Upper lobe of left lung (tissue), 6 donors: ENCODE data around the gene TUBGCP6. TPM values are rescaled to one million over a fixed set of nuclear protein-coding genes. Genes with fewer than 3 reads are reported as not detected.

Experiments used
- ATAC-seq, 2 donors: fragments of 200-7000 bp; cut with Tn5 transposase; one replicate each; pipeline ENCODE4 v1.9.1; 2022; ENCODE audit warnings: mild to moderate bottlenecking in 2 of 2, moderate library complexity in 2 of 2; ENCODE audit not compliant: low FRiP score in 2 of 2
- DNase-seq, 2 donors: peaks; one replicate each; pipeline ENCODE4 v3.0.0-alpha.2; 2019 to 2020
- H3K27ac ChIP-seq, 4 donors: fragments of 200-600 bp; sonication (generic); one replicate each; pipeline ENCODE4 v1.5.1; 2016 to 2019
- H3K27me3 ChIP-seq, 4 donors: fragments of 200-600 bp; sonication (generic); one replicate each; pipeline ENCODE4 v1.5.1; 2017 to 2019
- H3K36me3 ChIP-seq, 4 donors: fragments of 200-600 bp; sonication (generic); one replicate each; pipeline ENCODE4 v1.5.1; 2016 to 2019
- H3K4me1 ChIP-seq, 4 donors: fragments of 200-600 bp; sonication (generic); one replicate each; pipeline ENCODE4 v1.5.1; 2018 to 2019
- H3K4me3 ChIP-seq, 4 donors: fragments of 200-600 bp; sonication (generic); one replicate each; pipeline ENCODE4 v1.5.1; 2017 to 2019; ENCODE audit warnings: mild to moderate bottlenecking in 2 of 4, moderate library complexity in 1 of 4
- H3K9me3 ChIP-seq, 4 donors: fragments of 200-600 bp; sonication (generic); one replicate each; pipeline ENCODE4 v1.5.1; 2018 to 2019
- CTCF ChIP-seq, 6 experiments: fragments of 450-650 bp in 4 of 6; fragments of 200-600 bp in 2 of 6; sonication (generic) in 2 of 6; IDR thresholded peaks; one replicate each; pipeline ENCODE4 v1.5.1; 2016 to 2019; ENCODE audit warnings: antibody characterized with exemption in 6 of 6
- EP300 ChIP-seq, 4 donors: sonication (generic); formaldehyde crosslinking; IDR thresholded peaks; one replicate each; pipeline ENCODE4 v1.5.1; 2017; ENCODE audit warnings: antibody characterized with exemption in 4 of 4, control low read depth in 2 of 4
- POLR2A ChIP-seq, 4 donors: fragments of 450-650 bp; IDR thresholded peaks; one replicate each; pipeline ENCODE4 v1.5.1; 2016 to 2017; ENCODE audit warnings: antibody characterized with exemption in 4 of 4, mild to moderate bottlenecking in 2 of 4
- POLR2AphosphoS5 ChIP-seq, 2 donors: sonication (generic); formaldehyde crosslinking; IDR thresholded peaks; one replicate each; pipeline ENCODE4 v1.5.1; 2017; ENCODE audit warnings: antibody characterized with exemption in 2 of 2
- WGBS, 2 donors: methylation state at CpG; one replicate each; pipeline ENCODE4 v1.1.5; 2017 to 2018; 5-methylcytosine and 5-hydroxymethylcytosine counted together
- total RNA-seq, 6 donors: library from RNA; depleted of rRNA in 4 of 6; stranded (reverse); fragments of >200 nt in 4 of 6; gene quantifications; one replicate each; pipeline versions ENCODE4 v1.1.0 to v1.2.1, GENCODE V29; 2016 to 2021
- donor health status: DM: no; HTN: no; CAD: no; lungs with moderate emphysema.
- donor health status: DM: no; HTN: yes; CAD: no; lungs with severe emphysema.

Gene TUBGCP6
- total RNA-seq, 6 donors from 2014 or later, result 43.2 to 216 (median 52.4) TPM

DNA sequence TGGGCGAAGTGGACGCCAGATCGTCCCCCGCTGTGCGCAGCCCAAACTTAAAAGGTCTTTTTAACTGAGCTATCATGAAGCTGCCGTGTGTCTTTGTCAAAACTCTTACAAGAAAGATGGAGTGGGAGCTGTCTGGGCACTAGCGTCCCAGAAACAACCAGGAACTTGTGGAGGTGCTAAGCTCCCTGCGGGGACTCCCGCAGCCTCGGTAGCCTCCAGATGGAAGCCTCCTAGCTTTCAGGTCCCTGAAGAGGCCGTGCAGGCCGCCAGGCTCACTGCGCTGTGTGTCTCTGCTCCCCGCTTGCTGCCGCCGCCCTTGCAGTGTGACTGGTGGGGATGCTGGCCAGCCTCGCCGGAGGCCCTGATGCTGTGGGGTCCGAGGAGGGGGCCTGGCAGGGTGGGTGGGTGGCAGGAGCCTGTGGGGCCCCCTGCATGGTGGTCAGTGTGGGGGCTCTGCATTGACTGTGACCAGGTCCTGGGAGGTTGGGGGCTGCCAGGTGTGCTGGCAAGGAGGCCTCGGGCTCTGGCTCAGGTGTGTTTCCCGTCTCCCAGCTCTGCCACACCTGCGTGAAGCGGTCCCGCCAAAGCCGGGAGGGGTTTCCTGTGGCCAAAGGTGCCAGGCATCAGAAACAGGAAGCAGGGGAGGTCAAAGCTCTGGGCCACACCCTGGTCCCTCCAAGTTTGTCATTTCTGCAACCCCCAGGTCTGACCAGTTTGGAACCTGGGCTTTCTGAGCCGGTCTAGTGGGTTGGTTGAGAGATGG lies 57.9 kb downstream of the TUBGCP6 start:
- no peaks in the 10 kb centered on the region for H3K9me3 ChIP-seq

DNA sequence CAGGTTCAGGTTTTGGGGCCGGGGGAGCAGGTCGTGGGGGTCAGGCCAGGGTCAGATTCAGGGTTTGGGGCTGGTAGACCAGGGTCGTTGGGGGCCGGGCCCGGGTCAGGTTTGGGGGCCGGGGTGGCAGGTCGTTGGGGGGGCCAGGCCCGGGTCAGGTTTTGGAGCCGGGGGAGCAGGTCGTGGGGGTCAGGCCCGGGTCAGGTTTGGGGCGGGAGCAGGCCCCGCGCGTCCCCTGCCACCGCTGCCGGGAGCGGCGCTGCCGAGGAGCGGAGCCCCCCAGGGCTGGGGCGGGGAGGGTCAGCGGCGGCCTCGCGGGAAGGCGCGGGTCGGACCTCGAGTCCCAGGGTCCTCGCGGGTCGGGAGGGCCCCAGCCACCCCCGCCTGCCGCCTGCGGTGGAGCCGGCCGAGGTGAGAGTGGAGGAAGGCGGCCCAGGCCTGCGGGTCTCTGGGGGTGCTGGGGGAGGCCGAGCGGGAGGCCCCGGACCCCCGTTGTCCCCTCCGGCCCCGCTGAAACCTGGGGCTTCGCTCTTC lies 58.6 kb downstream of the TUBGCP6 start:
- H3K36me3 ChIP-seq, result no peaks in the 10 kb centered on the region
- peaks cover 53 to 74% (median 60%) of the 10 kb centered on the region in 4 donors for H3K4me1 ChIP-seq
- no peaks in the 10 kb centered on the region for H3K9me3 ChIP-seq
- ATAC-seq (no peak), DNase-seq (peak in 1 of 2 donors; percentile 89)
- peak overlapping the region; percentile 53 to 89 (median 80) for H3K27ac ChIP-seq
- TF ChIP-seq POLR2AphosphoS5 (IDR thresholded peaks at IDR 0.05) (no peak), CTCF (IDR thresholded peaks at IDR 0.05) (no peak), POLR2A (IDR thresholded peaks at IDR 0.05) (no peak), EP300 (IDR thresholded peaks at IDR 0.05) (no peak)
- no peaks in the 10 kb centered on the region for H3K27me3 ChIP-seq
- WGBS, 2 donors, result 2 to 6% methylated on average over 22 to 23 of the region's 47 CpGs
- H3K4me3 ChIP-seq, result peak overlapping the region; percentile 73 to 95 (median 74)

More for the DNA sequence above, 57.9 kb downstream of the TUBGCP6 start:
- ATAC-seq (no peak), DNase-seq (peak in 1 of 2 donors; percentile 82)
- TF ChIP-seq POLR2AphosphoS5 (IDR thresholded peaks at IDR 0.05) (no peak), CTCF (IDR thresholded peaks at IDR 0.05) (no peak), EP300 (IDR thresholded peaks at IDR 0.05) (no peak), POLR2A (IDR thresholded peaks at IDR 0.05) (no peak)
- Histone ChIP-seq H3K27me3 (no peaks in the 10 kb centered on the region), H3K27ac (peak overlapping the region; percentile 53 to 89 (median 80)), H3K4me3 (peak overlapping the region; percentile 73 to 95 (median 74)), H3K36me3 (no peaks in the 10 kb centered on the region), H3K4me1 (peaks cover 54 to 81% (median 67%) of the 10 kb centered on the region in 4 donors)
- WGBS, 2 donors, result 39 to 43% methylated on average over 6 to 21 of the region's 26 CpGs

- Histone ChIP-seq H3K36me3 (no peaks in the 10 kb centered on the region), H3K9me3 (no peaks in the 10 kb centered on the region), H3K4me3 (peak within 1 kb of the TSS; percentile 73 to 95 (median 74)), H3K4me1 (peaks cover 46 to 67% (median 54%) of the 10 kb centered on the region in 4 donors), H3K27ac (peak within 1 kb of the TSS; percentile 53 to 89 (median 84)), H3K27me3 (no peaks in the 10 kb centered on the region)
- 0 to 4% methylated on average over 13 to 30 of the region's 90 CpGs for WGBS, 2 donors
- ATAC-seq (peak; percentile 84 to 92), DNase-seq (peak; percentile 91 to 98)
- TF ChIP-seq POLR2AphosphoS5 (IDR thresholded peaks at IDR 0.05) (peak; percentile 11 to 28), POLR2A (IDR thresholded peaks at IDR 0.05) (peak in 1 of 4 donors; percentile 24), EP300 (IDR thresholded peaks at IDR 0.05) (no peak), CTCF (IDR thresholded peaks at IDR 0.05) (no peak)
These were observed 59.3 kb downstream of the TUBGCP6 start, which contains the start of gene TRABD for GRCh38 chr22:50185375-50186087. TSS of gene TRABD (plus strand) at chr22:50185913. CDS start at chr22:50193061, 7,148 bp downstream.

DNA sequence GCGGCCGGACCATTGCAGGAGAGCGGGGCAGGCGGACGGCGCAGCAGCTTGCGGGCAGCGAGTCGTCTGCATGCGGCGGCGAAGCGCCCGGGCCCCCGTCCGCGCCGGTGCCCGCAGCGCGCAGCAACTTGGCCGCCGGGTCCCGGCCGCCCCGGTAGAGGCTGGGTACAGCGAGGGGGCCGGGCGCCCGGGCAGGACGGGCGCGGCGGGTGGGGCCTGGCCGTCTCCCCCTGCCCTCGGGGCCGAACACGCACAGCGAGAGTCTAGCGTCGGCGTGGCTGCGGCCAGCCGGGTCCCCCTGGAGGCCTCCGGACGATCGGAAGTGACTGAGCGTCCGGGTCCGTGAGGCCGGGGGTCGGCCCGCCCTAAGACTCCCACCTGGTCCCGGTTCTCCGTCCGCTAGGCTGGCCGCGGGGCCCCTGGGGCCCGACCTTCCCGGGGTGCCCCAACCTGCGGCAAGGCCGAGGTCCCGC lies 59.9 kb downstream of the TUBGCP6 start:
- DNase-seq, result peak in 1 of 2 donors; percentile 89
- ATAC-seq, result peak in 1 of 2 donors; percentile 15
- no peaks in the 10 kb centered on the region for H3K36me3 ChIP-seq
- H3K27me3 ChIP-seq, result no peaks in the 10 kb centered on the region
- peaks cover 43 to 61% (median 49%) of the 10 kb centered on the region in 4 donors for H3K4me1 ChIP-seq
- peak overlapping the region; percentile 27 to 95 (median 74) for H3K4me3 ChIP-seq
- H3K9me3 ChIP-seq, result no peaks in the 10 kb centered on the region
- 9% methylated on average over 11 of the region's 63 CpGs; no CpG with 5 or more reads in 1 of the 2 donors for WGBS, 2 donors
- TF ChIP-seq EP300 (IDR thresholded peaks at IDR 0.05), result no peak
- TF ChIP-seq POLR2A (IDR thresholded peaks at IDR 0.05), result no peak
- TF ChIP-seq POLR2AphosphoS5 (IDR thresholded peaks at IDR 0.05), result no peak
- TF ChIP-seq CTCF (IDR thresholded peaks at IDR 0.05), result no peak
- peak overlapping the region in 3 of 4 donors; percentile 61 to 89 (median 83) for H3K27ac ChIP-seq
